ENCODE results near the gene MYLK. TPM values are rescaled to one million over a fixed set of nuclear protein-coding genes. Genes with fewer than 3 reads are reported as not detected.

MYLK gene
- total RNA-seq, 4 donors from 2014 or later, result 420 to 1,252 (median 768) TPM

GRCh38 chr3:123638936-123639689 lies 245.0 kb downstream of the MYLK start:
- no peak for TF ChIP-seq CTCF (IDR thresholded peaks at IDR 0.05)
- no peak for TF ChIP-seq POLR2A (IDR thresholded peaks at IDR 0.05)
- Histone ChIP-seq H3K36me3 (no peaks in the 10 kb centered on the region), H3K4me3 (no peak overlapping the region), H3K4me1 (no peaks in the 10 kb centered on the region), H3K27ac (peak overlapping the region; percentile 52 to 82), H3K27me3 (no peaks in the 10 kb centered on the region), H3K9me3 (no peaks in the 10 kb centered on the region)
- intact Hi-C loops (cut with DNase I; ENCODE audit: low total_unique reads), result no loop called here
- no peak for DNase-seq

GRCh38 chr3:123637841-123638240 lies 246.3 kb downstream of the MYLK start:
- no peaks in the 10 kb centered on the region for H3K4me1 ChIP-seq
- TF ChIP-seq CTCF (IDR thresholded peaks at IDR 0.05) (no peak), POLR2A (IDR thresholded peaks at IDR 0.05) (no peak)
- peak overlapping the region; percentile 52 to 82 for H3K27ac ChIP-seq
- DNase-seq, result no peak
- no peaks in the 10 kb centered on the region for H3K36me3 ChIP-seq
- no peaks in the 10 kb centered on the region for H3K9me3 ChIP-seq
- intact Hi-C loops (cut with DNase I; ENCODE audit: low total_unique reads), result no loop called here
- no peak overlapping the region for H3K4me3 ChIP-seq
- H3K27me3 ChIP-seq, result no peaks in the 10 kb centered on the region

GRCh38 chr3:123637131-123637530 lies 247.0 kb downstream of the MYLK start:
- no peaks in the 10 kb centered on the region for H3K9me3 ChIP-seq
- no peak for DNase-seq
- intact Hi-C loops (cut with DNase I; ENCODE audit: low total_unique reads), result no loop called here
- H3K4me3 ChIP-seq, result no peak overlapping the region
- H3K4me1 ChIP-seq, result no peaks in the 10 kb centered on the region
- no peaks in the 10 kb centered on the region for H3K27me3 ChIP-seq
- peak overlapping the region; percentile 52 to 82 for H3K27ac ChIP-seq
- TF ChIP-seq CTCF (IDR thresholded peaks at IDR 0.05), result no peak
- no peak for TF ChIP-seq POLR2A (IDR thresholded peaks at IDR 0.05)
- H3K36me3 ChIP-seq, result no peaks in the 10 kb centered on the region

- no peaks in the 10 kb centered on the region for H3K4me1 ChIP-seq
- intact Hi-C loops (cut with DNase I; ENCODE audit: low total_unique reads), result no loop called here
- peak overlapping the region; percentile 77 to 82 for H3K27ac ChIP-seq
These were observed 247.7 kb downstream of the MYLK start for GRCh38 chr3:123636431-123636841.

More at GRCh38 chr3:123636431-123636841, 247.7 kb downstream of the MYLK start:
- H3K36me3 ChIP-seq, result no peaks in the 10 kb centered on the region
- DNase-seq, result no peak
- no peaks in the 10 kb centered on the region for H3K9me3 ChIP-seq
- no peaks in the 10 kb centered on the region for H3K27me3 ChIP-seq
- H3K4me3 ChIP-seq, result no peak overlapping the region
- no peak for TF ChIP-seq POLR2A (IDR thresholded peaks at IDR 0.05)
- TF ChIP-seq CTCF (IDR thresholded peaks at IDR 0.05), result no peak
